ENCODE data around the gene CST2.
A peak's percentile ranks its signal among the peaks of the same experiment; 100 is the strongest.
"Not testable (repeated sequence)": the region's sequence is repeated elsewhere in the genome, so short reads cannot be mapped to it uniquely, and the experiment has no call there.

The CST2 gene

GRCh38 chr20:23800865-23801264 lies 25.7 kb downstream of the CST2 start:
- in situ Hi-C loops (cut with HindIII; ENCODE audit: low sequenced_read_pairs) = no loop called here
- DNase-seq (ENCODE audit: low read depth, low spot score) = no peak
- H3K4me3 ChIP-seq (ENCODE audit: low read depth, low read length) = no peak overlapping the region
- no peak for TF ChIP-seq CTCF (IDR thresholded peaks at IDR 0.05; ENCODE audit: low read depth, low read length)

GRCh38 chr20:23799216-23799847 lies 27.2 kb downstream of the CST2 start:
- peak; percentile 52 for TF ChIP-seq CTCF (IDR thresholded peaks at IDR 0.05; ENCODE audit: low read depth, low read length)
- in situ Hi-C loops (cut with HindIII; ENCODE audit: low sequenced_read_pairs); H3K4me3 ChIP-seq (ENCODE audit: low read depth, low read length); DNase-seq (ENCODE audit: low read depth, low spot score): not testable (repeated sequence)

GRCh38 chr20:23795526-23795925 lies 31.0 kb downstream of the CST2 start:
- in situ Hi-C loops (cut with HindIII; ENCODE audit: low sequenced_read_pairs) = no loop called here
- no peak overlapping the region for H3K4me3 ChIP-seq (ENCODE audit: low read depth, low read length)

GRCh38 chr20:23794841-23795240 lies 31.7 kb downstream of the CST2 start:
- no peak for TF ChIP-seq CTCF (IDR thresholded peaks at IDR 0.05; ENCODE audit: low read depth, low read length)
- H3K4me3 ChIP-seq (ENCODE audit: low read depth, low read length) = no peak overlapping the region
- in situ Hi-C loops (cut with HindIII; ENCODE audit: low sequenced_read_pairs) = no loop called here
- DNase-seq (ENCODE audit: low read depth, low spot score) = no peak

More at GRCh38 chr20:23795526-23795925, 31.0 kb downstream of the CST2 start:
- DNase-seq (ENCODE audit: low read depth, low spot score) = no peak
- TF ChIP-seq CTCF (IDR thresholded peaks at IDR 0.05; ENCODE audit: low read depth, low read length) = no peak

- in situ Hi-C loops (cut with HindIII; ENCODE audit: low sequenced_read_pairs) = no loop called here
- H3K4me3 ChIP-seq (ENCODE audit: low read depth, low read length) = no peak overlapping the region
- no peak for DNase-seq (ENCODE audit: low read depth, low spot score)
- no peak for TF ChIP-seq CTCF (IDR thresholded peaks at IDR 0.05; ENCODE audit: low read depth, low read length)
Measured at GRCh38 chr20:23794065-23794464, 32.5 kb downstream of the CST2 start.

GRCh38 chr20:23783447-23783846 lies 43.1 kb downstream of the CST2 start:
- in situ Hi-C loops (cut with HindIII; ENCODE audit: low sequenced_read_pairs) = no loop called here
- TF ChIP-seq CTCF (IDR thresholded peaks at IDR 0.05; ENCODE audit: low read depth, low read length) = no peak
- no peak overlapping the region for H3K4me3 ChIP-seq (ENCODE audit: low read depth, low read length)
- no peak for DNase-seq (ENCODE audit: low read depth, low spot score)
